C4-2B (cell line): ENCODE results near the gene CDCA7L.

Experiments used
- ZFX ChIP-seq: fragments of 450-650 bp; IDR thresholded peaks from 2 replicates; pipeline ENCODE4 v1.6.1; 2017
- TF ChIP-seq, protein P1 (sequence below): fragments of 450-650 bp; conservative IDR thresholded peaks from 2 replicates; pipeline ENCODE4 v1.5.1; 2017; ENCODE audit warnings: mild to moderate bottlenecking

DNA sequence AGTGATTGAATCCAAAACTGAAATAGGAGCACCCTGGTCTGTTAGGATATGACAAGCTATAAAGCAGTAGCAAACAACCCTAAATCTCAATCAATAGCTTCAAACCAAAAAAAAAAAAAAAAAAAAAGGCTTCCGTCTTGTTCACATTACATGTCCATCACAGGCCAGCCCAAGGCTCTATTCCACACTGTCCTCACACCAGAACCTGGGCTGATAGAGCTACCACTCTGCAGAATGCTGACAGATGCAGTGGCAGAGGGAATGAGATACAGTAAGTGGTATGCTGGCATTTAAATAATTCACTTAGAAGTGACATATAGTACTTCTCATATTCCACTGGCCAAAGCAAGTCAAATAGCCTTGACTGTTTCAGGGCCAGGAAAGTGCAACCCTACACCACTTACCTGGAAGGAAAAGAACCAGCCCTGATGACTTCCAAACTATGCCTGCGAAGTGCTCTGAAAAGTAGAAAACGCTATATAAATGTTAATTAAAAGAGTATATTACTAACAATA lies 5.8 kb downstream of the CDCA7L start:
- TF ChIP-seq, protein P1, sequence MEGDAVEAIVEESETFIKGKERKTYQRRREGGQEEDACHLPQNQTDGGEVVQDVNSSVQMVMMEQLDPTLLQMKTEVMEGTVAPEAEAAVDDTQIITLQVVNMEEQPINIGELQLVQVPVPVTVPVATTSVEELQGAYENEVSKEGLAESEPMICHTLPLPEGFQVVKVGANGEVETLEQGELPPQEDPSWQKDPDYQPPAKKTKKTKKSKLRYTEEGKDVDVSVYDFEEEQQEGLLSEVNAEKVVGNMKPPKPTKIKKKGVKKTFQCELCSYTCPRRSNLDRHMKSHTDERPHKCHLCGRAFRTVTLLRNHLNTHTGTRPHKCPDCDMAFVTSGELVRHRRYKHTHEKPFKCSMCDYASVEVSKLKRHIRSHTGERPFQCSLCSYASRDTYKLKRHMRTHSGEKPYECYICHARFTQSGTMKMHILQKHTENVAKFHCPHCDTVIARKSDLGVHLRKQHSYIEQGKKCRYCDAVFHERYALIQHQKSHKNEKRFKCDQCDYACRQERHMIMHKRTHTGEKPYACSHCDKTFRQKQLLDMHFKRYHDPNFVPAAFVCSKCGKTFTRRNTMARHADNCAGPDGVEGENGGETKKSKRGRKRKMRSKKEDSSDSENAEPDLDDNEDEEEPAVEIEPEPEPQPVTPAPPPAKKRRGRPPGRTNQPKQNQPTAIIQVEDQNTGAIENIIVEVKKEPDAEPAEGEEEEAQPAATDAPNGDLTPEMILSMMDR, result no peak
- no peak for TF ChIP-seq ZFX
